GM23338 (cell line): Measurements from ENCODE around the gene PLA2G2A. TPM values are rescaled to one million over a fixed set of nuclear protein-coding genes. Genes with fewer than 3 reads are reported as not detected.

Source experiments
- ATAC-seq: fragments of 200-7000 bp; cut with Tn5 transposase; 3 replicates; pipeline ENCODE4 v1.9.1; 2020
- DNase-seq: peaks from one replicate; pipeline ENCODE4 v3.0.0-alpha.2; 2015; ENCODE audit warnings: low spot score
- H2AFZ ChIP-seq: fragments of 200-600 bp; sonication (generic); 2 replicates; pipeline ENCODE4 v1.8.0; 2016; ENCODE audit warnings: antibody characterized with exemption, mild to moderate bottlenecking, moderate library complexity
- H3F3A ChIP-seq: fragments of 200-600 bp; sonication (generic); replicated peaks from 2 replicates; pipeline ENCODE4 v1.8.0; 2017; ENCODE audit warnings: antibody characterized with exemption, mixed run types, low read depth
- H3K27ac ChIP-seq: fragments of 200-600 bp; sonication (generic); 2 replicates; pipeline ENCODE4 v1.6.1; 2016; ENCODE audit warnings: low read depth
- H3K27me3 ChIP-seq: fragments of 200-600 bp; sonication (generic); 2 replicates; pipeline ENCODE4 v1.8.0; 2016; ENCODE audit warnings: mild to moderate bottlenecking, mixed run types, moderate library complexity; ENCODE audit not compliant: insufficient read depth
- H3K36me3 ChIP-seq: fragments of 200-600 bp; sonication (generic); 2 replicates; pipeline ENCODE4 v1.8.0; 2016; ENCODE audit warnings: mild to moderate bottlenecking; ENCODE audit not compliant: insufficient read depth
- H3K4me1 ChIP-seq: fragments of 200-600 bp; sonication (generic); 2 replicates; pipeline ENCODE4 v1.8.0; 2016; ENCODE audit warnings: mild to moderate bottlenecking, moderate library complexity; ENCODE audit not compliant: insufficient read depth
- H3K4me2 ChIP-seq: fragments of 200-600 bp; sonication (generic); 2 replicates; pipeline ENCODE4 v1.7.1; 2017; ENCODE audit warnings: mixed run types
- H3K4me3 ChIP-seq: fragments of 200-600 bp; sonication (generic); 2 replicates; pipeline ENCODE4 v1.6.1; 2016; ENCODE audit warnings: mixed run types
- H3K79me2 ChIP-seq: fragments of 200-600 bp; sonication (generic); replicated peaks from 2 replicates; pipeline ENCODE4 v1.8.0; 2017; ENCODE audit warnings: mild to moderate bottlenecking; ENCODE audit not compliant: insufficient read depth
- H3K9me2 ChIP-seq: fragments of 200-600 bp; sonication (generic); 2 replicates; pipeline ENCODE4 v1.8.0; 2017; ENCODE audit not compliant: insufficient read depth
- H4K20me1 ChIP-seq: fragments of 200-600 bp; sonication (generic); replicated peaks from 2 replicates; pipeline ENCODE4 v1.8.0; 2017; ENCODE audit warnings: mild to moderate bottlenecking; ENCODE audit not compliant: insufficient read depth
- H3K27ac Mint-ChIP-seq: 2 replicates; pipeline ENCODE4 v1.8.0; 2020; ENCODE audit warnings: inconsistent platforms, mild to moderate bottlenecking, moderate library complexity, mixed read lengths
- H3K27me3 Mint-ChIP-seq: 3 replicates; pipeline ENCODE4 v1.8.0; 2022; ENCODE audit warnings: low read depth, mild to moderate bottlenecking, moderate library complexity, mixed read lengths, inconsistent platforms; ENCODE audit not compliant: insufficient read depth, poor library complexity
- H3K36me3 Mint-ChIP-seq: 3 replicates; pipeline ENCODE4 v1.8.0; 2021; ENCODE audit warnings: low read depth, mild to moderate bottlenecking, inconsistent platforms, moderate library complexity, mixed read lengths
- H3K4me1 Mint-ChIP-seq: 3 replicates; pipeline ENCODE4 v1.8.0; 2020; ENCODE audit warnings: mild to moderate bottlenecking, inconsistent platforms, mixed read lengths
- H3K4me3 Mint-ChIP-seq: 3 replicates; pipeline ENCODE4 v1.8.0; 2021; ENCODE audit warnings: moderate library complexity, mild to moderate bottlenecking, inconsistent platforms, mixed read lengths
- H3K9me3 Mint-ChIP-seq: 3 replicates; pipeline ENCODE4 v1.8.0; 2020; ENCODE audit warnings: moderate library complexity, mild to moderate bottlenecking, inconsistent platforms, mixed read lengths
- EZH2phosphoT487 ChIP-seq: fragments of 200-600 bp; sonication (generic); IDR thresholded peaks from one replicate; pipeline ENCODE4 v1.8.1; 2018; ENCODE audit warnings: antibody characterized with exemption; ENCODE audit not compliant: unreplicated experiment
- JUNB ChIP-seq: IDR thresholded peaks from one replicate; pipeline ENCODE4 v1.6.1; 2016; ENCODE audit warnings: antibody characterized with exemption; ENCODE audit not compliant: unreplicated experiment
- NANOG ChIP-seq: IDR thresholded peaks from 2 replicates; pipeline ENCODE4 v1.6.1; 2016; ENCODE audit warnings: antibody characterized with exemption, borderline replicate concordance
- STAT1 ChIP-seq: IDR thresholded peaks from one replicate; pipeline ENCODE4 v1.6.1; 2016; ENCODE audit warnings: antibody characterized with exemption; ENCODE audit not compliant: unreplicated experiment
- ZNF114 ChIP-seq: fragments of 250-450 bp; sonication (Bioruptor Pico); IDR thresholded peaks from 2 replicates; pipeline ENCODE4 v1.5.0; 2020; ENCODE audit warnings: mild to moderate bottlenecking, moderate library complexity
- ZNF331 ChIP-seq: fragments of 250-450 bp; sonication (Bioruptor Pico); IDR thresholded peaks from 2 replicates; pipeline ENCODE4 v1.5.0; 2020; ENCODE audit warnings: low read depth, mild to moderate bottlenecking, moderate library complexity
- polyA plus RNA-seq: library from polyadenylated mRNA; unstranded; fragments of >200 nt; fragmentation: Nextera tagmentation; extraction: Ambion mirVana; gene quantifications from 2 replicates; pipeline ENCODE4 v1.2.1, GENCODE V29; 2016
- total RNA-seq: library from RNA; depleted of rRNA; stranded (reverse); fragments of >200 nt; shearing (Covaris generic); gene quantifications from 2 replicates; pipeline ENCODE4 v1.2.3, GENCODE V29; 2014; rRNA removed

Gene PLA2G2A
- total and polyA plus RNA-seq, 2 experiments from 2014 or later, result 0.55 TPM; not detected in 1

DNA sequence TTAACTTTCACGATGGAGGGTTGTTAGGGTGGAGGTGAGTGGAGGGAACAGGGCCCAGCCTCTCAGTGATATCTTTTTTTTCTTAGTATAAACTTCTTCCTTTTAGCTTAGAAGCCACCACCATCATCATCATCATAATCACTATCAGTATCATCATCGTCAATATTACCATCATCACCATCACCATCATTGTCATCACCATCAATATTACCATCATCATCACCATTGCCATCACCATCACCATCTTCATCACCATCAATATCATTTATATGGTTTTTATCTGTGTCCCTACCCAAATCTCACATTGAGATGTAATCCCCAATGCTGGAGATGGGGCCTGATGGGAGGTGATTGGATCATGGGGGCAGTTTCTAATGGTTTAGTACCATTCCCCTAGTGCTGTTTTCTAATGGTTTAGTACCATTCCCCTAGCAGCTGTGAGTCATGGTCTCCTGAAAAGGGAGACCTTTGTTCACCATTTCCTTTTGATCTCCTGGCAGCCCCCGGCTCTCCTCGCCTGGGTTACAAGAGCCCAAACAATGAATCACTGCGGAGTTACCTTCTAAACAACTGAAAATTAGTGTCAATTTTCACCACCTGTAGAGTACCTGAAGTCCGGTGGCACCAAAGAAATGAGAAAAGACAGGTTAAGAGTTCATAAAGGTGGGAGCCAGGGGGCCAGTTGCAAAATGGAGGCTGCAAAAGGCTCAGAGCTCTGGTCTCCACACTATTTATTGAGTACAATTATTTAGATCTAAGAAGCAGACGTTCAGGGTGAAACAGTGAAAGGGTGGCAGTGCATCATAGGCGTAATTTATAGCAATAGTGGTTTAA is 52.9 kb downstream of the PLA2G2A start:
- no peak for ATAC-seq

More for the DNA sequence above, 52.9 kb downstream of the PLA2G2A start:
- no peak for TF ChIP-seq EZH2phosphoT487
- no peak for TF ChIP-seq STAT1
- no peak for TF ChIP-seq JUNB
- no peak for TF ChIP-seq NANOG
- no peak for TF ChIP-seq ZNF331 (CRISPR knock-in tag)
- no peak for TF ChIP-seq ZNF114 (CRISPR knock-in tag)
- Mint-ChIP-seq H3K27me3 (peaks cover 2% of the 10 kb centered on the region), H3K36me3 (peaks cover 8% of the 10 kb centered on the region; the same call in 2 of the 3 replicates), H3K27ac (no peak overlapping the region), H3K4me1 (peaks cover 5% of the 10 kb centered on the region; the same call in 1 of the 3 replicates), H3K4me3 (no peak overlapping the region), H3K9me3 (peaks cover 22% of the 10 kb centered on the region)
- Histone ChIP-seq H3K4me1 (no peaks in the 10 kb centered on the region), H3K27me3 (no peaks in the 10 kb centered on the region), H3K36me3 (no peaks in the 10 kb centered on the region), H3K9me2 (0 out of 2 replicates have a peak, but pooled peaks cover 8% of the 10 kb centered on the region), H3K27ac (no peak overlapping the region), H3K4me2 (no peak overlapping the region), H3K79me2 (no peaks in the 10 kb centered on the region), H2AFZ (no peak overlapping the region), H3K4me3 (no peak overlapping the region), H4K20me1 (no peaks in the 10 kb centered on the region), H3F3A (no peaks in the 10 kb centered on the region)
- DNase-seq, result no peak

Other genes starting within 250 kb of the PLA2G2A start
- 3.1 and 6.9 TPM in 2 replicates for gene TMCO4, start 179.7 kb downstream of the PLA2G2A start, total RNA-seq
- 2.6 and 3.9 TPM in 2 replicates for gene TMCO4, start 179.7 kb downstream of the PLA2G2A start, polyA plus RNA-seq
- gene RNF186, start 164.3 kb downstream of the PLA2G2A start, total RNA-seq, result not detected in 2 replicates
- gene RNF186, start 164.3 kb downstream of the PLA2G2A start, polyA plus RNA-seq, result not detected in 2 replicates
- gene OTUD3, start 97.2 kb downstream of the PLA2G2A start, total RNA-seq, result 12.9 and 13.3 TPM in 2 replicates
- gene OTUD3, start 97.2 kb downstream of the PLA2G2A start, polyA plus RNA-seq, result 3.0 and 4.0 TPM in 2 replicates
- gene PLA2G2E, start 56.0 kb downstream of the PLA2G2A start, total RNA-seq, result not detected in 2 replicates
- gene PLA2G2E, start 56.0 kb downstream of the PLA2G2A start, polyA plus RNA-seq, result not detected in 2 replicates
- 0.16 TPM in 1 of 2 replicates, not detected in the other for gene PLA2G5, start 90.6 kb upstream of the PLA2G2A start, total RNA-seq
- not detected in 2 replicates for gene PLA2G5, start 90.6 kb upstream of the PLA2G2A start, polyA plus RNA-seq
- not detected in 2 replicates for gene PLA2G2D, start 139.9 kb upstream of the PLA2G2A start, total RNA-seq
- gene PLA2G2D, start 139.9 kb upstream of the PLA2G2A start, polyA plus RNA-seq, result not detected in 2 replicates
- gene PLA2G2F, start 159.7 kb upstream of the PLA2G2A start, total RNA-seq, result not detected in 2 replicates
- not detected in 2 replicates for gene PLA2G2F, start 159.7 kb upstream of the PLA2G2A start, polyA plus RNA-seq
- 0.58 and 0.69 TPM in 2 replicates for gene UBXN10, start 206.5 kb upstream of the PLA2G2A start, total RNA-seq
- gene UBXN10, start 206.5 kb upstream of the PLA2G2A start, polyA plus RNA-seq, result 0.26 and 0.27 TPM in 2 replicates
- gene PLA2G2C, start 206.9 kb upstream of the PLA2G2A start, total RNA-seq, result not detected in 2 replicates
- gene PLA2G2C, start 206.9 kb upstream of the PLA2G2A start, polyA plus RNA-seq, result not detected in 2 replicates